SK-N-SH treated with all-trans-retinoic acid at 6 μM for 48 hours (cell line): ENCODE measurements around the gene S100A7.
A peak's percentile ranks its signal among the peaks of the same experiment; 100 is the strongest.

Experiments
- ATAC-seq: fragments of 200-7000 bp; cut with Tn5 transposase; 3 replicates; pipeline ENCODE4 v1.9.1; 2020; ENCODE audit warnings: mild to moderate bottlenecking, moderate library complexity
- ARNTL ChIP-seq: fragments of 450-650 bp; formaldehyde crosslinking; IDR thresholded peaks from 2 replicates; pipeline ENCODE4 v1.5.0; 2020; ENCODE audit warnings: low read depth, mild to moderate bottlenecking, moderate library complexity, borderline replicate concordance
- BACH2 ChIP-seq: fragments of 250-450 bp; sonication (Bioruptor Pico); IDR thresholded peaks from 2 replicates; pipeline ENCODE4 v1.9.0; 2021; ENCODE audit warnings: mild to moderate bottlenecking, borderline replicate concordance
- CREB5 ChIP-seq: fragments of 250-450 bp; sonication (Bioruptor Pico); IDR thresholded peaks from 2 replicates; pipeline ENCODE4 v1.5.1; 2020; ENCODE audit warnings: low read depth, mild to moderate bottlenecking, moderate library complexity
- CSRNP3 ChIP-seq: fragments of 250-450 bp; sonication (Bioruptor Pico); IDR thresholded peaks from 2 replicates; pipeline ENCODE4 v1.5.1; 2021; ENCODE audit warnings: mild to moderate bottlenecking, moderate library complexity
- ESRRG ChIP-seq: fragments of 250-450 bp; sonication (Bioruptor Pico); IDR thresholded peaks from 2 replicates; pipeline ENCODE4 v1.6.1; 2021; ENCODE audit warnings: mild to moderate bottlenecking
- GLIS3 ChIP-seq: fragments of 250-450 bp; sonication (Bioruptor Pico); IDR thresholded peaks from 2 replicates; pipeline ENCODE4 v1.5.0; 2020; ENCODE audit warnings: mild to moderate bottlenecking, moderate library complexity
- ISL1 ChIP-seq: fragments of 250-450 bp; sonication (Bioruptor Pico); IDR thresholded peaks from 2 replicates; pipeline ENCODE4 v2.1.2; 2022; ENCODE audit warnings: mild to moderate bottlenecking, moderate library complexity
- OSR1 ChIP-seq: fragments of 250-450 bp; sonication (Bioruptor Pico); IDR thresholded peaks from 2 replicates; pipeline ENCODE4 v1.8.0; 2022; ENCODE audit warnings: moderate library complexity, mild to moderate bottlenecking, inconsistent platforms
- PATZ1 ChIP-seq: fragments of 250-450 bp; sonication (Bioruptor Pico); IDR thresholded peaks from 2 replicates; pipeline ENCODE4 v1.8.0; 2020; ENCODE audit warnings: mild to moderate bottlenecking, moderate library complexity, borderline replicate concordance
- POU6F1 ChIP-seq: fragments of 250-450 bp; sonication (Bioruptor Pico); IDR thresholded peaks from 2 replicates; pipeline ENCODE4 v1.8.0; 2021; ENCODE audit warnings: low read depth, mild to moderate bottlenecking, moderate library complexity, borderline replicate concordance
- PPARA ChIP-seq: fragments of 250-450 bp; sonication (Bioruptor Pico); IDR thresholded peaks from 2 replicates; pipeline ENCODE4 v1.5.0; 2020; ENCODE audit warnings: mild to moderate bottlenecking, borderline replicate concordance
- SNAI2 ChIP-seq: fragments of 250-450 bp; sonication (Bioruptor Pico); IDR thresholded peaks from 2 replicates; pipeline ENCODE4 v1.5.0; 2020; ENCODE audit warnings: mild to moderate bottlenecking, moderate library complexity
- TCF4 ChIP-seq: fragments of 250-450 bp; sonication (Bioruptor Pico); IDR thresholded peaks from 2 replicates; pipeline ENCODE4 v1.8.0; 2021; ENCODE audit warnings: mild to moderate bottlenecking, moderate library complexity, borderline replicate concordance
- ZC3H10 ChIP-seq: fragments of 250-450 bp; sonication (Bioruptor Pico); IDR thresholded peaks from 2 replicates; pipeline ENCODE4 v1.5.1; 2021; ENCODE audit warnings: mild to moderate bottlenecking, moderate library complexity
- ZFP3 ChIP-seq: fragments of 250-450 bp; sonication (Bioruptor Pico); IDR thresholded peaks from 2 replicates; pipeline ENCODE4 v1.5.0; 2020; ENCODE audit warnings: mild to moderate bottlenecking, moderate library complexity
- ZFP30 ChIP-seq: fragments of 450-650 bp; formaldehyde crosslinking; IDR thresholded peaks from 2 replicates; pipeline ENCODE4 v1.5.0; 2022; ENCODE audit warnings: mild to moderate bottlenecking, moderate library complexity
- ZNF565 ChIP-seq: fragments of 450-650 bp; formaldehyde crosslinking; conservative IDR thresholded peaks from 2 replicates; pipeline ENCODE4 v1.5.0; 2020; ENCODE audit warnings: low read depth, mild to moderate bottlenecking, moderate library complexity
- ZNF70 ChIP-seq: fragments of 450-650 bp; formaldehyde crosslinking; IDR thresholded peaks from 2 replicates; pipeline ENCODE4 v1.5.0; 2020; ENCODE audit warnings: mild to moderate bottlenecking, moderate library complexity
- ZNF8 ChIP-seq: fragments of 450-650 bp; formaldehyde crosslinking; IDR thresholded peaks from 2 replicates; pipeline ENCODE4 v1.5.0; 2020; ENCODE audit warnings: mild to moderate bottlenecking, moderate library complexity

The S100A7 gene

GRCh38 chr1:153447498-153448170, 12.8 kb downstream of the S100A7 start:
- TF ChIP-seq ISL1 (CRISPR knock-in tag) (no peak), TCF4 (CRISPR knock-in tag) (no peak), ZNF565 (CRISPR knock-in tag) (no peak), PATZ1 (no peak), ZC3H10 (CRISPR knock-in tag) (no peak), ESRRG (CRISPR knock-in tag) (no peak), ZNF8 (no peak), SNAI2 (CRISPR knock-in tag) (no peak), OSR1 (no peak), CREB5 (CRISPR knock-in tag) (no peak), BACH2 (no peak), ZFP3 (CRISPR knock-in tag) (no peak), CSRNP3 (no peak)
- peak; percentile 77 for ATAC-seq

- no peak for TF ChIP-seq ZNF70 (CRISPR knock-in tag)
- TF ChIP-seq ZC3H10 (CRISPR knock-in tag), result no peak
- no peak for TF ChIP-seq CSRNP3
- no peak for TF ChIP-seq ZNF565 (CRISPR knock-in tag)
- no peak for TF ChIP-seq TCF4 (CRISPR knock-in tag)
- TF ChIP-seq ZFP30 (CRISPR knock-in tag), result no peak
- TF ChIP-seq ZNF8, result no peak
- no peak for TF ChIP-seq SNAI2 (CRISPR knock-in tag)
- TF ChIP-seq PPARA, result no peak
- TF ChIP-seq GLIS3 (CRISPR knock-in tag), result no peak
- no peak for TF ChIP-seq POU6F1
- no peak for TF ChIP-seq ZFP3 (CRISPR knock-in tag)
- TF ChIP-seq OSR1, result no peak
These were observed 16.4 kb downstream of the S100A7 start for GRCh38 chr1:153444078-153444477.

GRCh38 chr1:153443486-153443885, 17.0 kb downstream of the S100A7 start:
- ATAC-seq, result no peak
- TF ChIP-seq POU6F1 (no peak), CSRNP3 (no peak), ZNF565 (CRISPR knock-in tag) (no peak), TCF4 (CRISPR knock-in tag) (no peak), ISL1 (CRISPR knock-in tag) (no peak), ARNTL (CRISPR knock-in tag) (no peak), ZNF8 (no peak), ZC3H10 (CRISPR knock-in tag) (no peak), ESRRG (CRISPR knock-in tag) (no peak)

More at GRCh38 chr1:153444078-153444477, 16.4 kb downstream of the S100A7 start:
- ATAC-seq, result no peak
